MCF 10A (cell line): ENCODE measurements around the gene GPT2. TPM values are rescaled to one million over a fixed set of nuclear protein-coding genes. Genes with fewer than 3 reads are reported as not detected.
"Not testable (repeated sequence)": the region's sequence is repeated elsewhere in the genome, so short reads cannot be mapped to it uniquely, and the experiment has no call there.

Experiments
- BruUV-seq: library from RNA; stranded (reverse); fragments of 400-500 nt; replicated peaks from 2 replicates; lab custom pipeline; 2021; lab: Mats Ljungman, UMichigan
- CTCF ChIA-PET: fragments of 300-600 bp; sonication (Branson Sonifier 250); formaldehyde crosslinking; extraction: SDS; loops from one replicate; lab custom pipeline; 2021; ENCODE audit warnings: antibody characterized with exemption, inconsistent platforms; lab: Yijun Ruan, JAX
- POLR2A ChIA-PET: fragments of 300-600, 350-650 bp; sonication (Branson Sonifier 250); formaldehyde crosslinking; extraction: SDS; loops from one replicate; lab custom pipeline; 2020; ENCODE audit warnings: antibody characterized with exemption, inconsistent platforms; lab: Yijun Ruan, JAX
- DNase-seq: peaks from one replicate; pipeline ENCODE4 v3.0.0-alpha.2; 2018; ENCODE audit not compliant: unreplicated experiment
- H3K27ac Mint-ChIP-seq: one replicate; pipeline ENCODE4 v1.8.0; 2022; ENCODE audit warnings: mild to moderate bottlenecking, low read depth, mixed read lengths; ENCODE audit not compliant: unreplicated experiment
- H3K27me3 Mint-ChIP-seq: one replicate; pipeline ENCODE4 v1.8.0; 2022; ENCODE audit warnings: mixed read lengths; ENCODE audit not compliant: insufficient read depth, unreplicated experiment
- H3K36me3 Mint-ChIP-seq: one replicate; pipeline ENCODE4 v1.8.0; 2022; ENCODE audit warnings: mild to moderate bottlenecking, moderate library complexity, mixed read lengths; ENCODE audit not compliant: insufficient read depth, unreplicated experiment
- H3K4me1 Mint-ChIP-seq: one replicate; pipeline ENCODE4 v1.8.0; 2022; ENCODE audit warnings: mixed read lengths; ENCODE audit not compliant: insufficient read depth, unreplicated experiment
- H3K4me3 Mint-ChIP-seq: one replicate; pipeline ENCODE4 v1.8.0; 2022; ENCODE audit warnings: mild to moderate bottlenecking, moderate library complexity, mixed read lengths; ENCODE audit not compliant: unreplicated experiment
- H3K9me3 Mint-ChIP-seq: one replicate; pipeline ENCODE4 v1.8.0; 2022; ENCODE audit warnings: mixed read lengths; ENCODE audit not compliant: unreplicated experiment
- CTCF ChIP-seq: fragments of 200-600 bp; IDR thresholded peaks from one replicate; pipeline ENCODE4 v1.8.0; 2022; ENCODE audit warnings: antibody characterized with exemption, mild to moderate bottlenecking; ENCODE audit not compliant: unreplicated experiment
- intact Hi-C: fragments of 100-400 bp; cut with micrococcal nuclease; formaldehyde crosslinking; loops from 2 replicates; pipeline ENCODE4 v1.14.1; 2022
- total RNA-seq: library from RNA; stranded (reverse); gene quantifications from 2 replicates; pipeline ENCODE4 v1.2.3, GENCODE V29; 2022

The GPT2 gene
- total RNA-seq, 1 experiment from 2014 or later, result 60.6 TPM

DNA sequence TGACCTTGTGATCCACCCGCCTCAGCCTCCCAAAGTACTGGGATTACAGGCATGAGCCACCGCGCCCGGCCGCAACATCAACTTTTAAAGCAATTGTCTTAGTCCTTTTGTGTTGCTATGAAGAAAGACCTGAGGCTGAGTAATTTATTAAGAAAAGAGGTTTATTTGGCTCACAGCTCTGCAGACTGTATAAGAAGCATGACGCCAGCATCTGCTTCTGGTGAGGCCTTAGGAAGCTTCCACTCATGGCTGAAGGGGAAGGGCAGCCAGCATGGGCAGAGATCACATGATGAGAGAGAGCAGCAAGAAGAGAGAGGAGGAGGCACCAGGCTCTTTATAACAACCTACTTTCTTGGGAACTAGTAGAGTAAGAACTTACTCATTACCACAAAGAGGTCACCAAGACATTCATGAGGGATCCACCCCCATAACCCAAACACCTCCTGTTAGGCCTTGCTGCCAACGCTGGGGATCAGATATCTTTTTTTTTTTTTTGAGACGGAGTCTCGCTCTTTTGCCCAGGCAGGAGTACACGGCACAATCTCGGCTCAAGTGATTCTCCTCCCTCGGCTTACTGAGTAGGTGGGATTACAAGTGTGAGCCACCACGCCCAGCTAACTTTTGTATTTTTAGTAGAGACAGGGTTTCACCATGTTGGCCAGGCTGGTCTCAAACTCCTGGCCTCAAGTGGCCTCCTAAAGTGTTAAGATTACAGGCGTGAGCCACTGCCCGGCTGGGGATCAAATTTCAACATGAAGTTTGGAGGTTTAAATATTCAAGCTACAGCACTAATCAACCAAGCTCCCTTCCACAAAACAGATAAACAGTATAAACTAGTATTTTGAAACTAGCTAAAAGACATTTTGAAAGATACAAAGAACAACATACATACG, 21.4 kb upstream of the GPT2 start:
- no TSS peak for BruUV-seq
- Mint-ChIP-seq H3K27ac (peak overlapping the region; percentile 56), H3K27me3 (no peaks in the 10 kb centered on the region), H3K36me3 (no peaks in the 10 kb centered on the region), H3K9me3 (no peaks in the 10 kb centered on the region), H3K4me1 (peaks cover 6% of the 10 kb centered on the region), H3K4me3 (no peak overlapping the region)
- TF ChIP-seq CTCF, result no peak
- ChIA-PET CTCF (interaction anchor here (0.6 to 5.9 kb wide), 9 partner anchors 10 to 1726 kb away, joined by 3 to 50 read pairs (median 5); no protein-coding TSS in a partner anchor), POLR2A (interaction anchor here (0.6 to 3.8 kb wide), 3 partner anchors 22 to 242 kb away, joined by 3 to 23 read pairs (median 3); partner anchors contain the start of genes GPT2 and SHCBP1)
- no peak for DNase-seq
- intact Hi-C loops, result no loop called here

DNA sequence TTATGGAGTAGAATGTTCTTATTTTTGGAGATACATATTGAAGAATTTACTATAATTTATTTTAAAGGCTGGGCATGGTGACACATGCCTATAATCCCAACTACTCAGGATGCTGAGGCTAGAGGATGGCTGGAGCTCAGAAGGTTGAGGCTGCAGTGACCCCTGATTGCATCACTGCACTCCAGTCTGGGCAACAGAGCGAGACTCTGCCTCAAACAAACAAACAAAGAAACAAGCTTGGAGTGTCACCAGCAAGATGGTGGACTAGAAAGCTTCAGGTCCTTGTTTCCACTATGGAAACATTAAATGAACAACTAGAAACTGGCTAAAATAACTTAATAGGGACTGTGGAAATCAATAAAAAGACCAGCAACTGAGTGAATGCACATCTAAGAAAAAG, 17.9 kb upstream of the GPT2 start:
- H3K4me3 Mint-ChIP-seq, result no peak overlapping the region
- no peaks in the 10 kb centered on the region for H3K9me3 Mint-ChIP-seq
- no peak for DNase-seq
- no peak for TF ChIP-seq CTCF
- H3K27me3 Mint-ChIP-seq, result no peaks in the 10 kb centered on the region
- ChIA-PET CTCF (interaction anchor here (5.9 kb wide), 1 partner anchor 14 kb away, joined by 50 read pairs; no protein-coding TSS in a partner anchor), POLR2A (interaction anchor here (0.6 kb wide), 2 partner anchors 14 to 20 kb away, joined by 3 read pairs; no protein-coding TSS in a partner anchor)
- intact Hi-C loops, result no loop called here
- no peak overlapping the region for H3K27ac Mint-ChIP-seq
- no peaks in the 10 kb centered on the region for H3K4me1 Mint-ChIP-seq
- no peaks in the 10 kb centered on the region for H3K36me3 Mint-ChIP-seq
- BruUV-seq, result no TSS peak

GRCh38 chr16:46867486-46867885, 16.7 kb upstream of the GPT2 start:
- H3K36me3 Mint-ChIP-seq, H3K4me1 Mint-ChIP-seq, H3K27me3 Mint-ChIP-seq, H3K9me3 Mint-ChIP-seq, H3K4me3 Mint-ChIP-seq, POLR2A ChIA-PET, DNase-seq, BruUV-seq, intact Hi-C loops: not testable (repeated sequence)
- peak overlapping the region; percentile 40 for H3K27ac Mint-ChIP-seq
- CTCF ChIA-PET, result interaction anchor here (0.9 to 1.7 kb wide), 2 partner anchors 13 to 16 kb away, joined by 4 to 6 read pairs; no protein-coding TSS in a partner anchor

- H3K36me3 Mint-ChIP-seq, POLR2A ChIA-PET, H3K27me3 Mint-ChIP-seq, H3K27ac Mint-ChIP-seq, H3K4me3 Mint-ChIP-seq, H3K4me1 Mint-ChIP-seq, DNase-seq, BruUV-seq, intact Hi-C loops, H3K9me3 Mint-ChIP-seq: not testable (repeated sequence)
- CTCF ChIA-PET, result interaction anchor here (0.9 kb wide), 1 partner anchor 1818 kb away, joined by 3 read pairs; no protein-coding TSS in a partner anchor
Measured at GRCh38 chr16:46868891-46869290, 15.3 kb upstream of the GPT2 start.

- TF ChIP-seq CTCF, result no peak
- Mint-ChIP-seq H3K4me3 (no peak overlapping the region), H3K36me3 (no peaks in the 10 kb centered on the region), H3K9me3 (no peaks in the 10 kb centered on the region), H3K4me1 (no peaks in the 10 kb centered on the region), H3K27ac (no peak overlapping the region), H3K27me3 (no peaks in the 10 kb centered on the region)
- intact Hi-C loops, result no loop called here
- ChIA-PET CTCF (interaction anchor here (0.6 to 1.7 kb wide), 2 partner anchors 17 to 58 kb away, joined by 3 to 6 read pairs; no protein-coding TSS in a partner anchor), POLR2A (no interaction called here)
- no TSS peak for BruUV-seq
- DNase-seq, result no peak
Measured at GRCh38 chr16:46871597-46871996, 12.6 kb upstream of the GPT2 start.
